Smooth muscle cell (in vitro differentiated cells): ENCODE measurements around the gene HOXB3. TPM values are rescaled to one million over a fixed set of nuclear protein-coding genes. Genes with fewer than 3 reads are reported as not detected.
A peak's percentile ranks its signal among the peaks of the same experiment; 100 is the strongest.

Experiments used
- DNase-seq: peaks from one replicate; lab custom pipeline; 2025; ENCODE audit not compliant: unreplicated experiment; lab: John Stamatoyannopoulos, UW
- H2AFZ ChIP-seq: fragments of 200-600 bp; sonication (generic); 2 replicates; pipeline ENCODE4 v1.6.0; 2016; ENCODE audit warnings: antibody characterized with exemption, low read depth, mild to moderate bottlenecking
- H3F3A ChIP-seq: fragments of 200-600 bp; sonication (generic); 2 replicates; pipeline ENCODE4 v1.6.0; 2017; ENCODE audit warnings: antibody characterized with exemption, low read depth
- H3K27ac ChIP-seq: fragments of 200-600 bp; sonication (generic); 2 replicates; pipeline ENCODE4 v1.5.1; 2016; ENCODE audit warnings: low read depth, mild to moderate bottlenecking
- H3K27me3 ChIP-seq: fragments of 200-600 bp; sonication (generic); 2 replicates; pipeline ENCODE4 v1.6.1; 2016; ENCODE audit warnings: low read depth, mild to moderate bottlenecking
- H3K36me3 ChIP-seq: fragments of 200-600 bp; sonication (generic); 2 replicates; pipeline ENCODE4 v1.5.1; 2016; ENCODE audit warnings: low read depth
- H3K4me1 ChIP-seq: fragments of 200-600 bp; sonication (generic); 2 replicates; pipeline ENCODE4 v1.5.1; 2016; ENCODE audit warnings: low read depth
- H3K4me2 ChIP-seq: fragments of 200-600 bp; sonication (generic); 2 replicates; pipeline ENCODE4 v1.6.0; 2016; ENCODE audit warnings: mild to moderate bottlenecking
- H3K4me3 ChIP-seq: fragments of 200-600 bp; sonication (generic); 2 replicates; pipeline ENCODE4 v1.5.1; 2016; ENCODE audit warnings: mild to moderate bottlenecking
- H3K79me2 ChIP-seq: fragments of 200-600 bp; sonication (generic); 2 replicates; pipeline ENCODE4 v1.6.0; 2016; ENCODE audit warnings: low read depth, mild to moderate bottlenecking
- H3K9ac ChIP-seq: fragments of 200-600 bp; sonication (generic); 2 replicates; pipeline ENCODE4 v1.6.0; 2016; ENCODE audit warnings: low read depth
- H3K9me3 ChIP-seq: fragments of 200-600 bp; sonication (generic); replicated peaks from 2 replicates; pipeline ENCODE4 v1.5.1; 2016; ENCODE audit warnings: low read depth
- H4K20me1 ChIP-seq: fragments of 200-600 bp; sonication (generic); 2 replicates; pipeline ENCODE4 v1.6.0; 2016; ENCODE audit warnings: low read depth
- WGBS: methylation state at CpG from one replicate; pipeline ENCODE4 v1.1.7; 2016; ENCODE audit warnings: low lambda C conversion rate; 5-methylcytosine and 5-hydroxymethylcytosine counted together
- polyA plus RNA-seq: library from polyadenylated mRNA; unstranded; fragments of >200 nt; fragmentation: Nextera tagmentation; extraction: Ambion mirVana; gene quantifications from 2 replicates; pipeline ENCODE4 v1.2.1, GENCODE V29; 2016
- total RNA-seq: library from RNA; depleted of rRNA; stranded (reverse); fragments of >200 nt; gene quantifications from 2 replicates; pipeline ENCODE4 v1.2.3, GENCODE V29; 2014
- TF ChIP-seq, protein P1 (sequence below): fragments of 200-600 bp; sonication (generic); IDR thresholded peaks from 2 replicates; pipeline ENCODE4 v1.5.1; 2017; ENCODE audit warnings: borderline replicate concordance, mild to moderate bottlenecking, antibody characterized with exemption; ENCODE audit not compliant: insufficient read depth, poor library complexity, severe bottlenecking

HOXB3 gene
- total and polyA plus RNA-seq, 2 experiments from 2014 or later, result 2.8 to 5.1 TPM

DNA sequence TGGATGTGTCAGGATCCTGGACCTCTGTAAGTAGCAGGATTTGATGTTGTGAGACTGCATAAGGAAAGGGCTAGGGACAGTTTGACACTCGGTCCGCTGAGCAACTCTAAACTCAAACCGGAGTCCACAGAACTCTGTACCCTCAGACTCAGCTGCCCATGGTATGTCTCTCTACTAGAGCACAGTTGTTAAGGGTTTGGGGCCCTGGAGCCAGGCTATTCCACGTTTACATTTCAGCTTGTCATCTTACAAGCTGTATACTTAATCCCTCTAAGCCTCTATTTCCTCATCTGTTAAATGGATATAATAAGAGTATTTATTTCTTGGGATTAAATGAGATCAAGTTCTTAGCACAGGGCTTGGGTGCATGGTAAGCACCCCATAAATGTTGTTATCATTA, 87.1 kb downstream of the HOXB3 start:
- 30% methylated on average over 4 of the region's 4 CpGs for WGBS
- TF ChIP-seq, protein P1, sequence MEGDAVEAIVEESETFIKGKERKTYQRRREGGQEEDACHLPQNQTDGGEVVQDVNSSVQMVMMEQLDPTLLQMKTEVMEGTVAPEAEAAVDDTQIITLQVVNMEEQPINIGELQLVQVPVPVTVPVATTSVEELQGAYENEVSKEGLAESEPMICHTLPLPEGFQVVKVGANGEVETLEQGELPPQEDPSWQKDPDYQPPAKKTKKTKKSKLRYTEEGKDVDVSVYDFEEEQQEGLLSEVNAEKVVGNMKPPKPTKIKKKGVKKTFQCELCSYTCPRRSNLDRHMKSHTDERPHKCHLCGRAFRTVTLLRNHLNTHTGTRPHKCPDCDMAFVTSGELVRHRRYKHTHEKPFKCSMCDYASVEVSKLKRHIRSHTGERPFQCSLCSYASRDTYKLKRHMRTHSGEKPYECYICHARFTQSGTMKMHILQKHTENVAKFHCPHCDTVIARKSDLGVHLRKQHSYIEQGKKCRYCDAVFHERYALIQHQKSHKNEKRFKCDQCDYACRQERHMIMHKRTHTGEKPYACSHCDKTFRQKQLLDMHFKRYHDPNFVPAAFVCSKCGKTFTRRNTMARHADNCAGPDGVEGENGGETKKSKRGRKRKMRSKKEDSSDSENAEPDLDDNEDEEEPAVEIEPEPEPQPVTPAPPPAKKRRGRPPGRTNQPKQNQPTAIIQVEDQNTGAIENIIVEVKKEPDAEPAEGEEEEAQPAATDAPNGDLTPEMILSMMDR, result no peak

DNA sequence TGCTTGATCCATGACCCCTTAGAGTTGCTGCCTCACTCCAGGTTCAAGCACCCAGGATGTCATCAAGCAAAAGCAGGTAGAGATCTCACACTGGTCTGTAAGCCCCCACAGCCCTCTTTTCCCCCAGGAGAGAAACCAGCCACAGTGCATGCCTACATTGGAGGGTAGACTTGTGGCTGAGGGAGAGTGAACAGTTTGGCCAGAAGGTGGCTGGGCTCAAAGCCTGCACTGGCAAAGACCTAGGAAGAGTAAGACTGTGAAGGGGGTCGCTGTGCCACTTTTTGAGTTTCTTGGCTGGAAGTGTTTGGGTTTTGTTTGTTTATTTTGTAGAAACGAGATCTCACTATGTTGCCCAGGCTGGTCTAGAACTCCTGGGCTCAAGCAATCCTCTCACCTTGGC, 87.7 kb downstream of the HOXB3 start:
- H3F3A ChIP-seq, result peaks cover 60% of the 10 kb centered on the region
- no peaks in the 10 kb centered on the region for H4K20me1 ChIP-seq
- no peak overlapping the region for H3K4me3 ChIP-seq
- WGBS, result 82% methylated on average over 2 of the region's 2 CpGs
- H3K79me2 ChIP-seq, result no peaks in the 10 kb centered on the region
- H3K4me2 ChIP-seq, result no peak overlapping the region
- no peak for DNase-seq
- H3K4me1 ChIP-seq, result peaks cover 22% of the 10 kb centered on the region
- no peaks in the 10 kb centered on the region for H3K27me3 ChIP-seq
- H3K9me3 ChIP-seq, result no peaks in the 10 kb centered on the region
- H3K27ac ChIP-seq, result peak overlapping the region; percentile 93
- no peaks in the 10 kb centered on the region for H3K36me3 ChIP-seq
- TF ChIP-seq, protein P1, result no peak
- no peak overlapping the region for H3K9ac ChIP-seq
- H2AFZ ChIP-seq, result no peak overlapping the region

More for the DNA sequence above, 87.1 kb downstream of the HOXB3 start:
- Histone ChIP-seq H3K79me2 (no peaks in the 10 kb centered on the region), H3K9ac (no peak overlapping the region), H2AFZ (no peak overlapping the region), H3K9me3 (no peaks in the 10 kb centered on the region), H3K27ac (peak overlapping the region; percentile 93), H3F3A (peaks cover 55% of the 10 kb centered on the region), H3K4me3 (no peak overlapping the region), H3K4me1 (peaks cover 16% of the 10 kb centered on the region), H3K36me3 (no peaks in the 10 kb centered on the region), H3K27me3 (no peaks in the 10 kb centered on the region), H3K4me2 (peak overlapping the region; percentile 13), H4K20me1 (no peaks in the 10 kb centered on the region)
- no peak for DNase-seq

- H3F3A ChIP-seq, result peaks cover 63% of the 10 kb centered on the region
- H3K27ac ChIP-seq, result peak overlapping the region; percentile 92
- H4K20me1 ChIP-seq, result no peaks in the 10 kb centered on the region
- DNase-seq, result no peak
- no peaks in the 10 kb centered on the region for H3K36me3 ChIP-seq
- peak overlapping the region; percentile 30 for H3K9ac ChIP-seq
- no peak overlapping the region for H3K4me3 ChIP-seq
- H3K27me3 ChIP-seq, result no peaks in the 10 kb centered on the region
- TF ChIP-seq, protein P1, result peak; percentile 20
- no peaks in the 10 kb centered on the region for H3K9me3 ChIP-seq
- WGBS, result 10% methylated on average over 12 of the region's 12 CpGs
- no peaks in the 10 kb centered on the region for H3K79me2 ChIP-seq
- no peak overlapping the region for H2AFZ ChIP-seq
- peaks cover 25% of the 10 kb centered on the region for H3K4me1 ChIP-seq
- peak overlapping the region; percentile 61 for H3K4me2 ChIP-seq
Observed at GRCh38 chr17:48500435-48501426, 89.3 kb downstream of the HOXB3 start.
